H9 (cell line): Measurements from ENCODE around the gene CDAN1. TPM values are rescaled to one million over a fixed set of nuclear protein-coding genes. Genes with fewer than 3 reads are reported as not detected.

Experiments used
- DNase-seq: peaks from one replicate; pipeline ENCODE4 v3.0.0-alpha.2; 2017
- H2AFZ ChIP-seq: one replicate; pipeline ENCODE4 v1.6.1; 2013; ENCODE audit warnings: mild to moderate bottlenecking, low read length, control low read depth, moderate library complexity
- H2AK5ac ChIP-seq: 2 replicates; pipeline ENCODE4 v1.6.1; 2013; ENCODE audit warnings: low read length, control low read depth, mixed read lengths; ENCODE audit not compliant: insufficient read length
- H2BK120ac ChIP-seq: one replicate; pipeline ENCODE4 v1.6.1; 2013; ENCODE audit warnings: low read depth, mild to moderate bottlenecking, low read length, control low read depth, inconsistent platforms; ENCODE audit not compliant: poor library complexity, severe bottlenecking
- H2BK12ac ChIP-seq: 2 replicates; pipeline ENCODE4 v1.6.1; 2013; ENCODE audit warnings: low read length, control low read depth, mixed read lengths, low read depth; ENCODE audit not compliant: insufficient read length
- H2BK15ac ChIP-seq: 2 replicates; pipeline ENCODE4 v1.6.1; 2013; ENCODE audit warnings: low read depth, low read length, control low read depth
- H2BK20ac ChIP-seq: one replicate; pipeline ENCODE4 v1.6.1; 2013; ENCODE audit warnings: low read depth, mild to moderate bottlenecking, low read length, control low read depth, inconsistent platforms; ENCODE audit not compliant: poor library complexity, severe bottlenecking
- H2BK5ac ChIP-seq: 2 replicates; pipeline ENCODE4 v1.6.1; 2013; ENCODE audit warnings: low read length, control low read depth, mixed read lengths; ENCODE audit not compliant: insufficient read length
- H3K14ac ChIP-seq: 2 replicates; pipeline ENCODE4 v1.6.1; 2013; ENCODE audit warnings: low read length, control low read depth; ENCODE audit not compliant: insufficient read depth
- H3K18ac ChIP-seq: 2 replicates; pipeline ENCODE4 v1.6.1; 2013; ENCODE audit warnings: low read depth, mild to moderate bottlenecking, mixed read lengths, low read length, control low read depth; ENCODE audit not compliant: insufficient read length
- H3K23ac ChIP-seq: 2 replicates; pipeline ENCODE4 v1.6.1; 2013; ENCODE audit warnings: low read length, control low read depth, mixed read lengths, low read depth; ENCODE audit not compliant: insufficient read length
- H3K23me2 ChIP-seq: 2 replicates; pipeline ENCODE4 v1.6.1; 2013; ENCODE audit warnings: low read depth, mild to moderate bottlenecking, mixed read lengths, low read length, control low read depth; ENCODE audit not compliant: insufficient read length, poor library complexity, severe bottlenecking
- H3K27ac ChIP-seq: 2 replicates; pipeline ENCODE4 v1.5.1; 2013; ENCODE audit warnings: low read length, control low read depth, mixed read lengths, low read depth; ENCODE audit not compliant: insufficient read length
- H3K27me3 ChIP-seq: 2 replicates; pipeline ENCODE4 v1.6.1; 2013; ENCODE audit warnings: low read length, control low read depth, inconsistent platforms; ENCODE audit not compliant: insufficient read depth
- H3K4ac ChIP-seq: 2 replicates; pipeline ENCODE4 v1.6.1; 2013; ENCODE audit warnings: low read depth, mild to moderate bottlenecking, control low read depth, inconsistent platforms, low read length, moderate library complexity
- H3K4me1 ChIP-seq: 2 replicates; pipeline ENCODE4 v1.6.1; 2013; ENCODE audit warnings: low read length, control low read depth, inconsistent platforms; ENCODE audit not compliant: insufficient read depth
- H3K4me2 ChIP-seq: 2 replicates; pipeline ENCODE4 v1.6.1; 2013; ENCODE audit warnings: low read length, control low read depth, mixed read lengths; ENCODE audit not compliant: insufficient read length, insufficient read depth
- H3K56ac ChIP-seq: 2 replicates; pipeline ENCODE4 v1.6.1; 2013; ENCODE audit warnings: low read depth, mild to moderate bottlenecking, mixed read lengths, low read length, control low read depth; ENCODE audit not compliant: insufficient read length
- H3K79me1 ChIP-seq: 2 replicates; pipeline ENCODE4 v1.6.1; 2013; ENCODE audit warnings: low read depth, mild to moderate bottlenecking, moderate library complexity, low read length, control low read depth, inconsistent platforms; ENCODE audit not compliant: insufficient read depth, poor library complexity, severe bottlenecking
- H3K79me2 ChIP-seq: 2 replicates; pipeline ENCODE4 v1.6.1; 2013; ENCODE audit warnings: low read length, control low read depth, inconsistent platforms; ENCODE audit not compliant: insufficient read depth
- H3K9ac ChIP-seq: 2 replicates; pipeline ENCODE4 v1.6.1; 2013; ENCODE audit warnings: low read length, control low read depth, mixed read lengths; ENCODE audit not compliant: insufficient read length; ENCODE audit errors: extremely low read depth
- H3K9me3 ChIP-seq: one replicate; pipeline ENCODE4 v1.6.1; 2013; ENCODE audit warnings: low read depth, low read length, inconsistent platforms; ENCODE audit not compliant: control insufficient read depth
- H3T11ph ChIP-seq: one replicate; pipeline ENCODE4 v1.6.1; 2013; ENCODE audit warnings: mild to moderate bottlenecking, low read length, control low read depth, inconsistent platforms
- H4K20me1 ChIP-seq: one replicate; pipeline ENCODE4 v1.6.1; 2013; ENCODE audit not compliant: control insufficient read depth, insufficient read length, insufficient read depth
- H4K5ac ChIP-seq: 2 replicates; pipeline ENCODE4 v1.6.1; 2013; ENCODE audit warnings: low read depth, mild to moderate bottlenecking, mixed read lengths, low read length, control low read depth; ENCODE audit not compliant: insufficient read length
- H4K8ac ChIP-seq: replicated peaks from 2 replicates; pipeline ENCODE4 v1.6.1; 2013; ENCODE audit warnings: low read length, control low read depth, mixed read lengths, low read depth; ENCODE audit not compliant: insufficient read length
- H4K91ac ChIP-seq: 2 replicates; pipeline ENCODE4 v1.6.1; 2013; ENCODE audit warnings: low read depth, mild to moderate bottlenecking, moderate library complexity, mixed read lengths, low read length, control low read depth; ENCODE audit not compliant: insufficient read length
- H3K27ac Mint-ChIP-seq, 3 experiments: 2 replicates in 2 of 3; 3 replicates in 1 of 3; pipeline ENCODE4 v1.8.0; 2020 to 2021; ENCODE audit warnings: mixed read lengths in 3 of 3, mild to moderate bottlenecking in 1 of 3, moderate library complexity in 1 of 3
- H3K27me3 Mint-ChIP-seq: 2 replicates; pipeline ENCODE4 v1.8.0; 2021; ENCODE audit warnings: low read depth, mild to moderate bottlenecking, moderate library complexity, mixed read lengths
- H3K36me3 Mint-ChIP-seq, 3 experiments: 2 replicates in 2 of 3; 3 replicates in 1 of 3; pipeline ENCODE4 v1.8.0; 2020 to 2021; ENCODE audit warnings: low read depth in 3 of 3, mixed read lengths in 3 of 3; ENCODE audit not compliant: insufficient read depth in 1 of 3
- H3K4me1 Mint-ChIP-seq, 2 experiments: 2 replicates each; pipeline ENCODE4 v1.8.0; 2020; ENCODE audit warnings: mixed read lengths in 2 of 2
- H3K4me3 Mint-ChIP-seq, 2 experiments: 2 replicates in 1 of 2; 3 replicates in 1 of 2; pipeline ENCODE4 v1.8.0; 2020 to 2021; ENCODE audit warnings: mild to moderate bottlenecking in 2 of 2, mixed read lengths in 2 of 2, moderate library complexity in 1 of 2
- H3K9me3 Mint-ChIP-seq, 2 experiments: 2 replicates in 1 of 2; 3 replicates in 1 of 2; pipeline ENCODE4 v1.8.0; 2020; ENCODE audit warnings: mild to moderate bottlenecking in 2 of 2, mixed read lengths in 2 of 2, moderate library complexity in 1 of 2
- WGBS: extraction: QIAGEN DNeasy Blood & Tissue Kit; methylation state at CpG from one replicate; pipeline ENCODE4 v1.1.7; 2013; ENCODE audit warnings: missing lambda C conversion rate, low lambda C conversion rate, mixed read lengths; ENCODE audit not compliant: insufficient read length; ENCODE audit errors: extremely low coverage; 5-methylcytosine and 5-hydroxymethylcytosine counted together
- total RNA-seq: library from RNA; stranded (reverse); gene quantifications from 2 replicates; pipeline ENCODE4 v1.2.1, GENCODE V29; 2021
- TF ChIP-seq, protein P1 (sequence below): fragments of 200-600 bp; sonication (generic); conservative IDR thresholded peaks from 3 replicates; pipeline ENCODE4 v1.8.0; 2021; ENCODE audit warnings: antibody characterized with exemption, mild to moderate bottlenecking

CDAN1 gene
- total RNA-seq, 1 experiment from 2014 or later, result 20.4 TPM

DNA sequence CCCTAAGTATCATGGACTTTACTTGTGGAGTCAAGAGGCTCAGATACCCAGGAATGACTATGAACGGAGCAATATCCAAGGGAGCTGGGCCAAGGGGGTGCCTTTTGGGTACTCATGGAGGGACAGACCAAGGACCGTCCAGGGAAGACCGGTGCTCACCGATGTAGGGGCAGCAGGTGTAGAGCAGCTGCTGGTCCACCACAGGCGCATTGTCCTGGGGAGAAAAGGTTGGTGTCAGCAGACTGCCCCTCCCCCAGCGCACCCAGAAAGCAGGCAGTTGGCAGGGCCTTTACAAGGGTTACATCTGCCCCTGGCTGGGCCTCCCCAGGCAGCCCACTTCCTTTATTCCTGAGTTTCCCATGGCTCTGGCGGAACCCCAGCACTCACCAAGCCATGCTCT lies 7.5 kb downstream of the CDAN1 start:
- no peak for DNase-seq
- Histone ChIP-seq H2BK20ac (no peak overlapping the region), H3K4ac (no peak overlapping the region), H4K20me1 (no peaks in the 10 kb centered on the region), H3K79me1 (no peaks in the 10 kb centered on the region), H4K8ac (no peak overlapping the region), H3K14ac (no peak overlapping the region), H3K9ac (no peak overlapping the region), H3T11ph (no peak overlapping the region), H2AK5ac (no peak overlapping the region), H3K18ac (no peak overlapping the region), H3K23me2 (no peaks in the 10 kb centered on the region), H3K4me2 (no peak overlapping the region), H3K9me3 (no peaks in the 10 kb centered on the region), H2BK120ac (no peak overlapping the region), H3K4me1 (no peaks in the 10 kb centered on the region), H4K5ac (no peak overlapping the region), H4K91ac (no peak overlapping the region), H3K27me3 (no peaks in the 10 kb centered on the region), H2BK12ac (no peak overlapping the region), H3K56ac (no peak overlapping the region), H2AFZ (no peak overlapping the region), H3K79me2 (no peaks in the 10 kb centered on the region), H3K27ac (no peak overlapping the region), H2BK15ac (no peak overlapping the region), H2BK5ac (no peak overlapping the region), H3K23ac (no peak overlapping the region)
- no CpG with 5 or more reads among the region's 7 CpGs for WGBS
- Mint-ChIP-seq H3K4me1 (peaks cover 5 to 18% of the 10 kb centered on the region in 2 experiments; a peak in 2 of 4 replicates), H3K27me3 (no peaks in the 10 kb centered on the region), H3K36me3 (peaks cover 37 to 89% (median 83%) of the 10 kb centered on the region in 3 experiments), H3K27ac (no peak overlapping the region; a peak in 1 of 7 replicates), H3K9me3 (no peaks in the 10 kb centered on the region), H3K4me3 (no peak overlapping the region)
- TF ChIP-seq, protein P1, sequence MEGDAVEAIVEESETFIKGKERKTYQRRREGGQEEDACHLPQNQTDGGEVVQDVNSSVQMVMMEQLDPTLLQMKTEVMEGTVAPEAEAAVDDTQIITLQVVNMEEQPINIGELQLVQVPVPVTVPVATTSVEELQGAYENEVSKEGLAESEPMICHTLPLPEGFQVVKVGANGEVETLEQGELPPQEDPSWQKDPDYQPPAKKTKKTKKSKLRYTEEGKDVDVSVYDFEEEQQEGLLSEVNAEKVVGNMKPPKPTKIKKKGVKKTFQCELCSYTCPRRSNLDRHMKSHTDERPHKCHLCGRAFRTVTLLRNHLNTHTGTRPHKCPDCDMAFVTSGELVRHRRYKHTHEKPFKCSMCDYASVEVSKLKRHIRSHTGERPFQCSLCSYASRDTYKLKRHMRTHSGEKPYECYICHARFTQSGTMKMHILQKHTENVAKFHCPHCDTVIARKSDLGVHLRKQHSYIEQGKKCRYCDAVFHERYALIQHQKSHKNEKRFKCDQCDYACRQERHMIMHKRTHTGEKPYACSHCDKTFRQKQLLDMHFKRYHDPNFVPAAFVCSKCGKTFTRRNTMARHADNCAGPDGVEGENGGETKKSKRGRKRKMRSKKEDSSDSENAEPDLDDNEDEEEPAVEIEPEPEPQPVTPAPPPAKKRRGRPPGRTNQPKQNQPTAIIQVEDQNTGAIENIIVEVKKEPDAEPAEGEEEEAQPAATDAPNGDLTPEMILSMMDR, result no peak
